Measurements from ENCODE around the gene PRKCE.

DNA sequence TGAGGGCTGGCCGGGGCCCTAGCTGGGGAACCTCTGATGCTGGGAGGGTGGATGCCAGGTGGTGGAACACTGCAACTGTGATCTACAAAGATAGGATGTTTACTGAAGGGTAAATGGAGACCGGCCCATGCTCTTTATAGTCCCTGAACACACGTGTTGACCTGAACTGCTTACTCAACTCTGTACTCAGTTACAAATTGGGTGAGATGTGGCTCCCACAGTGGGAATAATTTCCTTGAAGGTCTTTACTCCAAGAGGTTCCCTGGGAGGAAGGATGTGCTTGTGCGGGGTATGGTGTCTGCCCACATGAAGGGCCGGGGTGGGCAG is 254.1 kb downstream of the PRKCE start:
- TF ChIP-seq, protein P1, sequence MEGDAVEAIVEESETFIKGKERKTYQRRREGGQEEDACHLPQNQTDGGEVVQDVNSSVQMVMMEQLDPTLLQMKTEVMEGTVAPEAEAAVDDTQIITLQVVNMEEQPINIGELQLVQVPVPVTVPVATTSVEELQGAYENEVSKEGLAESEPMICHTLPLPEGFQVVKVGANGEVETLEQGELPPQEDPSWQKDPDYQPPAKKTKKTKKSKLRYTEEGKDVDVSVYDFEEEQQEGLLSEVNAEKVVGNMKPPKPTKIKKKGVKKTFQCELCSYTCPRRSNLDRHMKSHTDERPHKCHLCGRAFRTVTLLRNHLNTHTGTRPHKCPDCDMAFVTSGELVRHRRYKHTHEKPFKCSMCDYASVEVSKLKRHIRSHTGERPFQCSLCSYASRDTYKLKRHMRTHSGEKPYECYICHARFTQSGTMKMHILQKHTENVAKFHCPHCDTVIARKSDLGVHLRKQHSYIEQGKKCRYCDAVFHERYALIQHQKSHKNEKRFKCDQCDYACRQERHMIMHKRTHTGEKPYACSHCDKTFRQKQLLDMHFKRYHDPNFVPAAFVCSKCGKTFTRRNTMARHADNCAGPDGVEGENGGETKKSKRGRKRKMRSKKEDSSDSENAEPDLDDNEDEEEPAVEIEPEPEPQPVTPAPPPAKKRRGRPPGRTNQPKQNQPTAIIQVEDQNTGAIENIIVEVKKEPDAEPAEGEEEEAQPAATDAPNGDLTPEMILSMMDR (IDR thresholded peaks at IDR 0.05; ENCODE audit: low read depth, low read length, missing input control) = no peak
- no peak for TF ChIP-seq JUND (IDR thresholded peaks at IDR 0.05)
- no peak for TF ChIP-seq YY1 (IDR thresholded peaks at IDR 0.05)
- TF ChIP-seq RXRA (IDR thresholded peaks at IDR 0.05) = no peak

All from liver (tissue), 3 donors.